Liver (tissue), 9 donors: ENCODE results near the gene PDZD2. TPM values are rescaled to one million over a fixed set of nuclear protein-coding genes. Genes with fewer than 3 reads are reported as not detected.

Experiments used
- DNase-seq: peaks from one replicate; pipeline ENCODE4 v3.0.0-alpha.2; 2017; ENCODE audit warnings: low spot score
- H3K27ac ChIP-seq, 2 donors: one replicate each; pipeline ENCODE4 v1.7.0; 2013; ENCODE audit warnings: inconsistent platforms in 2 of 2, low read length in 2 of 2, control low read depth in 1 of 2, low read depth in 1 of 2, mild to moderate bottlenecking in 1 of 2
- H3K27me3 ChIP-seq, 4 donors: one replicate each; pipeline versions ENCODE4 v1.6.1 to v1.7.0; 2013; ENCODE audit warnings: low read length in 3 of 4, inconsistent platforms in 1 of 4, mild to moderate bottlenecking in 1 of 4, moderate library complexity in 1 of 4; ENCODE audit not compliant: control insufficient read depth in 4 of 4, insufficient read depth in 4 of 4
- H3K36me3 ChIP-seq, 4 donors: one replicate each; pipeline versions ENCODE4 v1.6.1 to v1.7.0; 2013; ENCODE audit warnings: low read length in 3 of 4, mild to moderate bottlenecking in 3 of 4, low read depth in 1 of 4, moderate library complexity in 1 of 4; ENCODE audit not compliant: control insufficient read depth in 4 of 4, insufficient read depth in 3 of 4
- H3K4me1 ChIP-seq, 4 donors: one replicate each; pipeline versions ENCODE4 v1.6.1 to v1.7.0; 2013; ENCODE audit warnings: low read length in 3 of 4, mild to moderate bottlenecking in 3 of 4, moderate library complexity in 1 of 4; ENCODE audit not compliant: control insufficient read depth in 4 of 4, insufficient read depth in 4 of 4
- H3K4me3 ChIP-seq, 3 donors: one replicate each; pipeline versions ENCODE4 v1.6.1 to v1.7.0; 2013; ENCODE audit warnings: low read length in 3 of 3, control low read depth in 1 of 3, low read depth in 1 of 3, mild to moderate bottlenecking in 1 of 3
- H3K9ac ChIP-seq, 2 donors: one replicate each; pipeline ENCODE4 v1.7.0; 2013; ENCODE audit warnings: low read length in 2 of 2, mild to moderate bottlenecking in 2 of 2, moderate library complexity in 2 of 2, control low read depth in 1 of 2, low read depth in 1 of 2
- H3K9me3 ChIP-seq, 4 donors: one replicate each; pipeline versions ENCODE4 v1.6.1 to v1.7.0; 2013; ENCODE audit warnings: low read length in 3 of 4; ENCODE audit not compliant: control insufficient read depth in 4 of 4
- EGR1 ChIP-seq, 2 donors: IDR thresholded peaks; 2 replicates each; pipeline ENCODE4 v1.6.1; 2016 to 2018; ENCODE audit warnings: antibody characterized with exemption in 2 of 2, low read depth in 2 of 2
- FOXA1 ChIP-seq: IDR thresholded peaks from 2 replicates; pipeline ENCODE4 v1.6.1; 2016; ENCODE audit warnings: antibody characterized with exemption
- FOXA2 ChIP-seq: IDR thresholded peaks from 2 replicates; pipeline ENCODE4 v1.6.1; 2016; ENCODE audit warnings: antibody characterized with exemption
- GABPA ChIP-seq, 2 donors: IDR thresholded peaks in 1 of 2; conservative IDR thresholded peaks in 1 of 2; 2 replicates each; pipeline ENCODE4 v1.6.1; 2016; ENCODE audit warnings: antibody characterized with exemption in 2 of 2, mild to moderate bottlenecking in 1 of 2, moderate library complexity in 1 of 2
- HNF4A ChIP-seq, 2 donors: conservative IDR thresholded peaks; 2 replicates each; pipeline ENCODE4 v1.6.1; 2016; ENCODE audit warnings: antibody characterized with exemption in 2 of 2, mild to moderate bottlenecking in 2 of 2
- HNF4G ChIP-seq: IDR thresholded peaks from 2 replicates; pipeline ENCODE4 v1.6.1; 2016; ENCODE audit warnings: antibody characterized with exemption
- JUND ChIP-seq, 2 donors: IDR thresholded peaks; 2 replicates each; pipeline ENCODE4 v1.6.1; 2016; ENCODE audit warnings: antibody characterized with exemption in 2 of 2
- NR2F2 ChIP-seq: IDR thresholded peaks from 2 replicates; pipeline ENCODE4 v1.6.1; 2016; ENCODE audit warnings: antibody characterized with exemption
- RAD21 ChIP-seq, 2 donors: IDR thresholded peaks; 2 replicates each; pipeline ENCODE4 v1.6.1; 2016; ENCODE audit warnings: antibody characterized with exemption in 2 of 2, mild to moderate bottlenecking in 2 of 2
- RXRA ChIP-seq, 2 donors: IDR thresholded peaks; 2 replicates each; pipeline ENCODE4 v1.6.1; 2017 to 2018; ENCODE audit warnings: antibody characterized with exemption in 2 of 2, mild to moderate bottlenecking in 1 of 2
- SP1 ChIP-seq: IDR thresholded peaks from 2 replicates; pipeline ENCODE4 v1.6.1; 2018; ENCODE audit warnings: antibody characterized with exemption, mild to moderate bottlenecking
- TAF1 ChIP-seq: conservative IDR thresholded peaks from 2 replicates; pipeline ENCODE4 v1.6.1; 2016; ENCODE audit warnings: antibody characterized with exemption, mild to moderate bottlenecking
- YY1 ChIP-seq: IDR thresholded peaks from 2 replicates; pipeline ENCODE4 v1.6.1; 2016; ENCODE audit warnings: antibody characterized with exemption, mild to moderate bottlenecking
- WGBS: extraction: QIAGEN DNeasy Blood & Tissue Kit; methylation state at CpG from one replicate; pipeline ENCODE4 v1.1.7; 2013; 5-methylcytosine and 5-hydroxymethylcytosine counted together
- polyA plus RNA-seq, 2 donors: library from polyadenylated mRNA; stranded (reverse) in 1 of 2; unstranded in 1 of 2; fragments of 200-250 nt in 1 of 2; fragments of >200 nt in 1 of 2; fragmentation: Nextera tagmentation in 1 of 2; extraction: Ambion mirVana in 1 of 2; gene quantifications; one replicate each; pipeline versions ENCODE4 v1.2.1 to v1.2.3, GENCODE V29; 2013 to 2015
- total RNA-seq, 2 donors: library from RNA; depleted of rRNA; stranded (reverse); fragments of >200 nt; gene quantifications; one replicate each; pipeline ENCODE4 v1.2.3, GENCODE V29; 2014
- TF ChIP-seq, protein P1 (sequence below): IDR thresholded peaks from 2 replicates; pipeline ENCODE4 v1.6.1; 2016; ENCODE audit warnings: antibody characterized with exemption
- TF ChIP-seq, protein P2 (sequence below): IDR thresholded peaks from 2 replicates; pipeline ENCODE4 v1.6.1; 2016; ENCODE audit warnings: antibody characterized with exemption
- TF ChIP-seq, protein P3 (sequence below): IDR thresholded peaks from 2 replicates; pipeline ENCODE4 v1.6.1; 2016; ENCODE audit warnings: antibody characterized with exemption, mild to moderate bottlenecking
- TF ChIP-seq, protein P4 (sequence below): fragments of 150-350 bp; IDR thresholded peaks from 2 replicates; pipeline ENCODE4 v1.5.1; 2017; ENCODE audit warnings: improper control_type of control experiment, low read depth, low read length; ENCODE audit not compliant: missing input control
- TF ChIP-seq, protein P5 (sequence below): IDR thresholded peaks from 2 replicates; pipeline ENCODE4 v1.6.1; 2016; ENCODE audit warnings: antibody characterized with exemption
- donor health status: healthy.
- donor health status: healthy.
- donor health status: healthy.
- donor health status: healthy.
- donor health status: healthy.

Gene PDZD2
- total and polyA plus RNA-seq, 4 donors = 0.27 to 1.1 (median 0.54) TPM

DNA sequence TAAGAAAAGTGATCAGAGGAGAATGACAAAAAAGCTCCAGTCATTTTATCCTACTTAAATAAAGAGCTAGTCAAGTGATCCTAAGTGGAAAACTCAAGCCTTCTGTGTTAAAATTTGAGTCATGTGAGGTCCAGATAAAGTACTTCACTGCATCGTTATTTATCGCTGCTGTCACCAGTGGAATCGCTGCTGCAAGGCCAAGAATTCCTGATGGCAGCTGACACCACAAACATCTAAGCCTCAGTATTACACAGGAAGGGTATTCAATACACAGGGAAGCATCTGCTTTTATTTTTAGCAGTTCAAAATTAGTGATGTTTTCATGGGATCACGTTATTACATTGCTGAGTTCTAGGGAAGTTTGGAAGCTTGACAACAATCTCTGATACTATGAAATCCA is 344.9 kb downstream of the PDZD2 start:
- Histone ChIP-seq H3K9me3 (no peaks in the 10 kb centered on the region), H3K4me1 (no peaks in the 10 kb centered on the region), H3K4me3 (no peak overlapping the region), H3K27ac (no peak overlapping the region), H3K9ac (no peak overlapping the region), H3K27me3 (no peaks in the 10 kb centered on the region), H3K36me3 (no peaks in the 10 kb centered on the region)
- no peak for DNase-seq
- TF ChIP-seq RXRA (IDR thresholded peaks at IDR 0.05) (no peak), HNF4A (conservative IDR thresholded peaks at IDR 0.05) (no peak), EGR1 (IDR thresholded peaks at IDR 0.05; ENCODE audit: low read depth in 2 of 2) (no peak), TAF1 (no peak), FOXA1 (no peak), SP1 (no peak), RAD21 (IDR thresholded peaks at IDR 0.05) (no peak), YY1 (no peak), JUND (IDR thresholded peaks at IDR 0.05) (no peak), FOXA2 (no peak), GABPA (IDR thresholded peaks at IDR 0.05 in 1 of 2, conservative IDR thresholded peaks at IDR 0.05 in 1 of 2) (no peak), NR2F2 (no peak), HNF4G (no peak)
- TF ChIP-seq, protein P1, sequence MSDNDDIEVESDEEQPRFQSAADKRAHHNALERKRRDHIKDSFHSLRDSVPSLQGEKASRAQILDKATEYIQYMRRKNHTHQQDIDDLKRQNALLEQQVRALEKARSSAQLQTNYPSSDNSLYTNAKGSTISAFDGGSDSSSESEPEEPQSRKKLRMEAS = no peak
- TF ChIP-seq, protein P2, sequence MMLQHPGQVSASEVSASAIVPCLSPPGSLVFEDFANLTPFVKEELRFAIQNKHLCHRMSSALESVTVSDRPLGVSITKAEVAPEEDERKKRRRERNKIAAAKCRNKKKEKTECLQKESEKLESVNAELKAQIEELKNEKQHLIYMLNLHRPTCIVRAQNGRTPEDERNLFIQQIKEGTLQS = no peak
- TF ChIP-seq, protein P3, sequence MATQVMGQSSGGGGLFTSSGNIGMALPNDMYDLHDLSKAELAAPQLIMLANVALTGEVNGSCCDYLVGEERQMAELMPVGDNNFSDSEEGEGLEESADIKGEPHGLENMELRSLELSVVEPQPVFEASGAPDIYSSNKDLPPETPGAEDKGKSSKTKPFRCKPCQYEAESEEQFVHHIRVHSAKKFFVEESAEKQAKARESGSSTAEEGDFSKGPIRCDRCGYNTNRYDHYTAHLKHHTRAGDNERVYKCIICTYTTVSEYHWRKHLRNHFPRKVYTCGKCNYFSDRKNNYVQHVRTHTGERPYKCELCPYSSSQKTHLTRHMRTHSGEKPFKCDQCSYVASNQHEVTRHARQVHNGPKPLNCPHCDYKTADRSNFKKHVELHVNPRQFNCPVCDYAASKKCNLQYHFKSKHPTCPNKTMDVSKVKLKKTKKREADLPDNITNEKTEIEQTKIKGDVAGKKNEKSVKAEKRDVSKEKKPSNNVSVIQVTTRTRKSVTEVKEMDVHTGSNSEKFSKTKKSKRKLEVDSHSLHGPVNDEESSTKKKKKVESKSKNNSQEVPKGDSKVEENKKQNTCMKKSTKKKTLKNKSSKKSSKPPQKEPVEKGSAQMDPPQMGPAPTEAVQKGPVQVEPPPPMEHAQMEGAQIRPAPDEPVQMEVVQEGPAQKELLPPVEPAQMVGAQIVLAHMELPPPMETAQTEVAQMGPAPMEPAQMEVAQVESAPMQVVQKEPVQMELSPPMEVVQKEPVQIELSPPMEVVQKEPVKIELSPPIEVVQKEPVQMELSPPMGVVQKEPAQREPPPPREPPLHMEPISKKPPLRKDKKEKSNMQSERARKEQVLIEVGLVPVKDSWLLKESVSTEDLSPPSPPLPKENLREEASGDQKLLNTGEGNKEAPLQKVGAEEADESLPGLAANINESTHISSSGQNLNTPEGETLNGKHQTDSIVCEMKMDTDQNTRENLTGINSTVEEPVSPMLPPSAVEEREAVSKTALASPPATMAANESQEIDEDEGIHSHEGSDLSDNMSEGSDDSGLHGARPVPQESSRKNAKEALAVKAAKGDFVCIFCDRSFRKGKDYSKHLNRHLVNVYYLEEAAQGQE = no peak
- TF ChIP-seq, protein P4, sequence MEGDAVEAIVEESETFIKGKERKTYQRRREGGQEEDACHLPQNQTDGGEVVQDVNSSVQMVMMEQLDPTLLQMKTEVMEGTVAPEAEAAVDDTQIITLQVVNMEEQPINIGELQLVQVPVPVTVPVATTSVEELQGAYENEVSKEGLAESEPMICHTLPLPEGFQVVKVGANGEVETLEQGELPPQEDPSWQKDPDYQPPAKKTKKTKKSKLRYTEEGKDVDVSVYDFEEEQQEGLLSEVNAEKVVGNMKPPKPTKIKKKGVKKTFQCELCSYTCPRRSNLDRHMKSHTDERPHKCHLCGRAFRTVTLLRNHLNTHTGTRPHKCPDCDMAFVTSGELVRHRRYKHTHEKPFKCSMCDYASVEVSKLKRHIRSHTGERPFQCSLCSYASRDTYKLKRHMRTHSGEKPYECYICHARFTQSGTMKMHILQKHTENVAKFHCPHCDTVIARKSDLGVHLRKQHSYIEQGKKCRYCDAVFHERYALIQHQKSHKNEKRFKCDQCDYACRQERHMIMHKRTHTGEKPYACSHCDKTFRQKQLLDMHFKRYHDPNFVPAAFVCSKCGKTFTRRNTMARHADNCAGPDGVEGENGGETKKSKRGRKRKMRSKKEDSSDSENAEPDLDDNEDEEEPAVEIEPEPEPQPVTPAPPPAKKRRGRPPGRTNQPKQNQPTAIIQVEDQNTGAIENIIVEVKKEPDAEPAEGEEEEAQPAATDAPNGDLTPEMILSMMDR = no peak
- TF ChIP-seq, protein P5, sequence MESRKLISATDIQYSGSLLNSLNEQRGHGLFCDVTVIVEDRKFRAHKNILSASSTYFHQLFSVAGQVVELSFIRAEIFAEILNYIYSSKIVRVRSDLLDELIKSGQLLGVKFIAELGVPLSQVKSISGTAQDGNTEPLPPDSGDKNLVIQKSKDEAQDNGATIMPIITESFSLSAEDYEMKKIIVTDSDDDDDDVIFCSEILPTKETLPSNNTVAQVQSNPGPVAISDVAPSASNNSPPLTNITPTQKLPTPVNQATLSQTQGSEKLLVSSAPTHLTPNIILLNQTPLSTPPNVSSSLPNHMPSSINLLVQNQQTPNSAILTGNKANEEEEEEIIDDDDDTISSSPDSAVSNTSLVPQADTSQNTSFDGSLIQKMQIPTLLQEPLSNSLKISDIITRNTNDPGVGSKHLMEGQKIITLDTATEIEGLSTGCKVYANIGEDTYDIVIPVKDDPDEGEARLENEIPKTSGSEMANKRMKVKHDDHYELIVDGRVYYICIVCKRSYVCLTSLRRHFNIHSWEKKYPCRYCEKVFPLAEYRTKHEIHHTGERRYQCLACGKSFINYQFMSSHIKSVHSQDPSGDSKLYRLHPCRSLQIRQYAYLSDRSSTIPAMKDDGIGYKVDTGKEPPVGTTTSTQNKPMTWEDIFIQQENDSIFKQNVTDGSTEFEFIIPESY = no peak
- WGBS = 87% methylated on average over 4 of the region's 4 CpGs
